Tibial nerve (tissue), 4 donors: Measurements from ENCODE around the gene AMELX.

ENCODE experiments used
- CTCF ChIP-seq, 5 experiments: fragments of 200-600 bp in 3 of 5; fragments of 450-650 bp in 2 of 5; sonication (generic) in 3 of 5; IDR thresholded peaks; one replicate each; pipeline ENCODE4 v1.5.1; 2016 to 2019; ENCODE audit warnings: antibody characterized with exemption in 5 of 5, mild to moderate bottlenecking in 3 of 5, moderate library complexity in 2 of 5
- EP300 ChIP-seq, 2 donors: sonication (generic); formaldehyde crosslinking; IDR thresholded peaks; one replicate each; pipeline ENCODE4 v1.6.1; 2017; ENCODE audit warnings: antibody characterized with exemption in 2 of 2, mild to moderate bottlenecking in 1 of 2
- POLR2A ChIP-seq, 2 donors: fragments of 450-650 bp; IDR thresholded peaks; one replicate each; pipeline ENCODE4 v1.6.1; 2017; ENCODE audit warnings: antibody characterized with exemption in 2 of 2, mild to moderate bottlenecking in 2 of 2, moderate library complexity in 2 of 2

GRCh38 chrX:11334165-11334564 is 41.0 kb downstream of the AMELX start:
- no peak for TF ChIP-seq CTCF (IDR thresholded peaks at IDR 0.05)
- TF ChIP-seq POLR2A (IDR thresholded peaks at IDR 0.05) = no peak
- no peak for TF ChIP-seq EP300 (IDR thresholded peaks at IDR 0.05)
